Gastroesophageal sphincter (tissue), 3 donors: ENCODE results near the gene TSC22D4.

Experiments
- CTCF ChIP-seq, 4 experiments: fragments of 200-600 bp in 2 of 4; fragments of 450-650 bp in 2 of 4; sonication (generic) in 1 of 4; IDR thresholded peaks; one replicate each; pipeline ENCODE4 v1.5.1; 2017 to 2019; ENCODE audit warnings: antibody characterized with exemption in 4 of 4, mild to moderate bottlenecking in 2 of 4, moderate library complexity in 2 of 4
- EP300 ChIP-seq: sonication (generic); formaldehyde crosslinking; IDR thresholded peaks from one replicate; pipeline ENCODE4 v1.6.1; 2017; ENCODE audit warnings: antibody characterized with exemption, mild to moderate bottlenecking
- POLR2A ChIP-seq, 2 donors: fragments of 450-650 bp; IDR thresholded peaks; one replicate each; pipeline ENCODE4 v1.6.1; 2017; ENCODE audit warnings: antibody characterized with exemption in 2 of 2, mild to moderate bottlenecking in 2 of 2, moderate library complexity in 1 of 2
- POLR2AphosphoS5 ChIP-seq: sonication (generic); formaldehyde crosslinking; IDR thresholded peaks from one replicate; pipeline ENCODE4 v1.6.1; 2017; ENCODE audit warnings: antibody characterized with exemption

GRCh38 chr7:100465299-100465698, 13.7 kb downstream of the TSC22D4 start:
- TF ChIP-seq CTCF (IDR thresholded peaks at IDR 0.05), result no peak
- TF ChIP-seq POLR2A (IDR thresholded peaks at IDR 0.05), result no peak
- no peak for TF ChIP-seq POLR2AphosphoS5
- no peak for TF ChIP-seq EP300
